ENCODE results near the gene SLC16A4. TPM values are rescaled to one million over a fixed set of nuclear protein-coding genes. Genes with fewer than 3 reads are reported as not detected.

Gene SLC16A4
- total RNA-seq, result 109 and 150 TPM in 2 replicates

GRCh38 chr1:110390692-110391245 lies at the start of gene SLC16A4:
Gene SLC16A4 (minus strand): TSS chr1:110391026. CDS start chr1:110389323, 1,703 bp downstream.

GRCh38 chr1:110407260-110408210 lies 16.7 kb upstream of the SLC16A4 start, which contains the start of gene LAMTOR5:
Gene LAMTOR5 (minus strand): TSS chr1:110407694. CDS start chr1:110407620, 74 bp downstream.

DNA sequence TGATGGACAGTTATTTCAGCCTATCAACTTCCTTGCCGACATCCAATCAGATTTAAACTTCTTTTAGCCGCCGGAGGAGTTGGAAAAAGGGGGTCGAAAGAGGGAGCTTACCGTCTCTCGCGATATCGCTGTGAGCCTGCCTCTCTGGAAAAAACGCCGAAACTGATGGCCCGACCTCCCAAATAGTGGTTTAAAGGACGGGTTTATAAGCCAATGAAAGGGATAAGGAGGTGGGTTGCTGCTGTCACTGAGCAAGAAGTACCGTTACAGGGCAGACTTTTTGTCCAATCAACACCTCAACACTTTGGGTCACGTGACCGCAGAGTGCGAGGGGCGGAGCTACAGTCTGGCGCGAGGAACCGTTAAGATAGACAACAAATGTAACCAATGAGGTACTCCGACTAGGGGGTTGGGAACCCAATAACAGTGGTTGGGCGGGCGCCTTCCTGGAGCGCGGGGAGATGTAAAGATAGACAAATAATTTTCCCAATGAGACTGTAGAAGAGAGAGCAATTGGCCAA lies 51.9 kb downstream of the SLC16A4 start, which contains the start of gene RBM15:
Gene RBM15 (plus strand): TSS at position 492 of the 521 bp plus-strand sequence. CDS start 29 bp downstream, at position 521.

Other genes with a start within 250 kb of the SLC16A4 start
- 0.37 and 1.6 TPM in 2 replicates for gene SLC6A17, start 240.5 kb downstream of the SLC16A4 start, total RNA-seq
- gene KCNC4, start 180.7 kb downstream of the SLC16A4 start, total RNA-seq, result 1.1 TPM in 2 replicates
- 24.5 and 37.1 TPM in 2 replicates for gene RBM15, start 51.6 kb downstream of the SLC16A4 start, total RNA-seq
- gene LAMTOR5, start 16.7 kb upstream of the SLC16A4 start, total RNA-seq, result 43.9 and 67.9 TPM in 2 replicates
- not detected in 2 replicates for gene PROK1, start 60.1 kb upstream of the SLC16A4 start, total RNA-seq
- gene KCNA10, start 128.1 kb upstream of the SLC16A4 start, total RNA-seq, result not detected in 2 replicates
- not detected in 2 replicates for gene KCNA2, start 215.3 kb upstream of the SLC16A4 start, total RNA-seq

All from aortic smooth muscle cell (primary cell).